Panc1 (cell line): ENCODE measurements around the gene YIPF1. TPM values are rescaled to one million over a fixed set of nuclear protein-coding genes. Genes with fewer than 3 reads are reported as not detected.

Source experiments
- ATAC-seq: fragments of 200-7000 bp; cut with Tn5 transposase; 2 replicates; pipeline ENCODE4 v1.9.1; 2020; ENCODE audit warnings: mild to moderate bottlenecking, moderate library complexity
- BruUV-seq: library from RNA; stranded (reverse); fragments of 400-500 nt; replicated peaks from 2 replicates; lab custom pipeline; 2021; lab: Mats Ljungman, UMichigan
- CTCF ChIA-PET: fragments of 300-600 bp; sonication (Branson Sonifier 250); formaldehyde crosslinking; loops from one replicate; lab custom pipeline; 2022; ENCODE audit warnings: antibody characterized with exemption; lab: Charles Lee
- POLR2A ChIA-PET: fragments of 300-600 bp; sonication (Branson Sonifier 250); formaldehyde crosslinking; loops from one replicate; lab custom pipeline; 2022; ENCODE audit warnings: antibody characterized with exemption; lab: Charles Lee
- DNase-seq: peaks from one replicate; pipeline ENCODE4 v3.0.0-alpha.2; 2010; ENCODE audit warnings: low read depth, low spot score
- H3K27ac ChIP-seq: 2 replicates; pipeline ENCODE4 v1.5.1; 2011; ENCODE audit warnings: mild to moderate bottlenecking, low read length, inconsistent platforms
- H3K27me3 ChIP-seq: fragments of 200-500 bp; sonication (Bioruptor generic); 2 replicates; pipeline ENCODE4 v1.6.0; 2014; ENCODE audit warnings: low read length, inconsistent platforms; ENCODE audit not compliant: control insufficient read depth, insufficient read depth
- H3K36me3 ChIP-seq: fragments of 200-500 bp; sonication (Bioruptor generic); 2 replicates; pipeline ENCODE4 v1.5.1; 2014; ENCODE audit warnings: inconsistent platforms, mild to moderate bottlenecking, low read length, moderate library complexity; ENCODE audit not compliant: control insufficient read depth, insufficient read depth
- H3K4me1 ChIP-seq: 2 replicates; pipeline ENCODE4 v1.5.1; 2011; ENCODE audit warnings: inconsistent platforms, mild to moderate bottlenecking, low read length, moderate library complexity; ENCODE audit not compliant: control insufficient read depth, insufficient read depth
- H3K4me3 ChIP-seq, 2 experiments: 2 replicates each; pipeline ENCODE4 v1.5.1; 2011 to 2012; ENCODE audit warnings: low read depth in 2 of 2, low read length in 2 of 2, mild to moderate bottlenecking in 2 of 2, inconsistent platforms in 1 of 2, moderate library complexity in 1 of 2
- H3K9me3 ChIP-seq: fragments of 200-500 bp; sonication (Bioruptor generic); 2 replicates; pipeline ENCODE4 v1.5.1; 2014; ENCODE audit warnings: low read depth, mild to moderate bottlenecking, inconsistent platforms, low read length, moderate library complexity; ENCODE audit not compliant: control insufficient read depth, insufficient read depth
- CTCF ChIP-seq: fragments of 450-650 bp; IDR thresholded peaks from 2 replicates; pipeline ENCODE4 v1.5.1; 2017; ENCODE audit warnings: mild to moderate bottlenecking
- POLR2AphosphoS5 ChIP-seq: IDR thresholded peaks from 2 replicates; pipeline ENCODE4 v1.6.1; 2012; ENCODE audit warnings: mild to moderate bottlenecking, low read depth, low read length, moderate library complexity
- SIN3A ChIP-seq: IDR thresholded peaks from 2 replicates; pipeline ENCODE4 v1.6.1; 2012; ENCODE audit warnings: low read depth, mild to moderate bottlenecking, low read length, moderate library complexity, borderline replicate concordance; ENCODE audit not compliant: insufficient read depth
- TCF7L2 ChIP-seq: IDR thresholded peaks from 2 replicates; pipeline ENCODE4 v1.6.1; 2011; ENCODE audit warnings: mild to moderate bottlenecking, low read depth, low read length, inconsistent platforms
- in situ Hi-C: cut with HindIII; loops from 2 replicates; pipeline ENCODE4 v1.10.0; 2016; ENCODE audit warnings: low sequenced_read_pairs, low pct_unique_long_range_greater_than_20kb
- intact Hi-C: fragments of 100-400 bp; cut with micrococcal nuclease; formaldehyde crosslinking; loops from one replicate; pipeline ENCODE4 v1.10.0; 2022; ENCODE audit not compliant: unreplicated experiment
- total RNA-seq: library from RNA; stranded (reverse); gene quantifications from one replicate; pipeline ENCODE4 v1.2.1, GENCODE V29; 2021; ENCODE audit not compliant: unreplicated experiment
- TF ChIP-seq, protein P1 (sequence below), 2 experiments: IDR thresholded peaks; 2 replicates each; pipeline ENCODE4 v1.6.1; 2011 to 2012; ENCODE audit warnings: low read depth in 2 of 2, control low read depth in 1 of 2, low read length in 1 of 2, mild to moderate bottlenecking in 1 of 2, moderate library complexity in 1 of 2; ENCODE audit not compliant: insufficient read depth in 1 of 2

Gene YIPF1
- total RNA-seq, 1 experiment from 2014 or later: 21.4 TPM

DNA sequence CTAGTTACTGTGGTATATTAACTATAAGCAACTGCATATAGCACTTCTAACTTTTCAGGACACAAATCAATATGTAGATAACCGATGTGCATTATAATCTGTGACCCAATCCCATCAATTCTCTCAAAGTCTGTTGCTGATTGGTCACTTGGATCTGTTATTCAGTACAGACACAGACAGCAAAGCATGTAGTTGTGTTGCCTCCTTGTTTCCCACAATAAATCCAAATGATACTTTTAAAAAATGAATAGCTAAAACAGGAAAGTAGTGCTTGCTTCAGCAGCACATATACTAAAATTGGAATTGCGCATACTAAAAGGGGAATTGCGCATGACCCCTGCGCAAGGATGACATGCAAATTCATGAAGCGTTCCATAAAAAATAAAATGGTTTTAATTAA lies 79.6 kb downstream of the YIPF1 start:
- intact Hi-C loops: no loop called here
- CTCF ChIA-PET: no interaction called here
- H3K4me3 ChIP-seq: no peak overlapping the region

GRCh38 chr1:53807916-53808315 lies 81.7 kb downstream of the YIPF1 start:
- in situ Hi-C loops: no loop called here
- ATAC-seq: no peak
- BruUV-seq: no TSS peak

More for the DNA sequence above, 79.6 kb downstream of the YIPF1 start:
- Histone ChIP-seq H3K4me1 (no peaks in the 10 kb centered on the region), H3K36me3 (peaks cover 11% of the 10 kb centered on the region; the same call in 1 of the 2 replicates), H3K9me3 (no peaks in the 10 kb centered on the region), H3K27ac (no peak overlapping the region), H3K27me3 (no peaks in the 10 kb centered on the region)
- no peak for ATAC-seq
- POLR2A ChIA-PET: interaction anchor here (0.6 kb wide), 1 partner anchor 31 kb away, joined by 7 read pairs; no protein-coding TSS in a partner anchor
- TF ChIP-seq CTCF: no peak
- TF ChIP-seq TCF7L2: no peak
- TF ChIP-seq, protein P1, sequence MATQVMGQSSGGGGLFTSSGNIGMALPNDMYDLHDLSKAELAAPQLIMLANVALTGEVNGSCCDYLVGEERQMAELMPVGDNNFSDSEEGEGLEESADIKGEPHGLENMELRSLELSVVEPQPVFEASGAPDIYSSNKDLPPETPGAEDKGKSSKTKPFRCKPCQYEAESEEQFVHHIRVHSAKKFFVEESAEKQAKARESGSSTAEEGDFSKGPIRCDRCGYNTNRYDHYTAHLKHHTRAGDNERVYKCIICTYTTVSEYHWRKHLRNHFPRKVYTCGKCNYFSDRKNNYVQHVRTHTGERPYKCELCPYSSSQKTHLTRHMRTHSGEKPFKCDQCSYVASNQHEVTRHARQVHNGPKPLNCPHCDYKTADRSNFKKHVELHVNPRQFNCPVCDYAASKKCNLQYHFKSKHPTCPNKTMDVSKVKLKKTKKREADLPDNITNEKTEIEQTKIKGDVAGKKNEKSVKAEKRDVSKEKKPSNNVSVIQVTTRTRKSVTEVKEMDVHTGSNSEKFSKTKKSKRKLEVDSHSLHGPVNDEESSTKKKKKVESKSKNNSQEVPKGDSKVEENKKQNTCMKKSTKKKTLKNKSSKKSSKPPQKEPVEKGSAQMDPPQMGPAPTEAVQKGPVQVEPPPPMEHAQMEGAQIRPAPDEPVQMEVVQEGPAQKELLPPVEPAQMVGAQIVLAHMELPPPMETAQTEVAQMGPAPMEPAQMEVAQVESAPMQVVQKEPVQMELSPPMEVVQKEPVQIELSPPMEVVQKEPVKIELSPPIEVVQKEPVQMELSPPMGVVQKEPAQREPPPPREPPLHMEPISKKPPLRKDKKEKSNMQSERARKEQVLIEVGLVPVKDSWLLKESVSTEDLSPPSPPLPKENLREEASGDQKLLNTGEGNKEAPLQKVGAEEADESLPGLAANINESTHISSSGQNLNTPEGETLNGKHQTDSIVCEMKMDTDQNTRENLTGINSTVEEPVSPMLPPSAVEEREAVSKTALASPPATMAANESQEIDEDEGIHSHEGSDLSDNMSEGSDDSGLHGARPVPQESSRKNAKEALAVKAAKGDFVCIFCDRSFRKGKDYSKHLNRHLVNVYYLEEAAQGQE (IDR thresholded peaks at IDR 0.05; ENCODE audit: insufficient read depth in 1 of 2, low read depth in 2 of 2, low read length in 1 of 2): no peak
- TF ChIP-seq POLR2AphosphoS5: no peak
- TF ChIP-seq SIN3A: no peak
- BruUV-seq: no TSS peak
- DNase-seq: no peak
- in situ Hi-C loops: no loop called here

More at GRCh38 chr1:53807916-53808315, 81.7 kb downstream of the YIPF1 start:
- no peak for DNase-seq
- Histone ChIP-seq H3K36me3 (peaks cover 15% of the 10 kb centered on the region; the same call in 1 of the 2 replicates), H3K27ac (no peak overlapping the region), H3K27me3 (no peaks in the 10 kb centered on the region), H3K4me1 (no peaks in the 10 kb centered on the region), H3K4me3 (no peak overlapping the region), H3K9me3 (no peaks in the 10 kb centered on the region)
- TF ChIP-seq CTCF (no peak), TCF7L2 (no peak)
- TF ChIP-seq, protein P1 (IDR thresholded peaks at IDR 0.05; ENCODE audit: insufficient read depth in 1 of 2, low read depth in 2 of 2, low read length in 1 of 2): no peak
- ChIA-PET CTCF (interaction anchor here (0.6 kb wide), 1 partner anchor 156 kb away, joined by 3 read pairs; no protein-coding TSS in a partner anchor), POLR2A (no interaction called here)
- intact Hi-C loops: no loop called here
